Tibial artery (tissue), 4 donors: ENCODE measurements around the gene BMAL1.

Experiments used
- DNase-seq, 2 donors: peaks; one replicate each; pipeline ENCODE4 v3.0.0-alpha.2; 2019
- H3K27ac ChIP-seq, 2 donors: fragments of 200-600 bp; sonication (generic) in 1 of 2; 1 replicate in 1 of 2; 2 replicates in 1 of 2; pipeline ENCODE4 v1.5.1; 2018 to 2019; ENCODE audit warnings: mild to moderate bottlenecking in 1 of 2
- H3K27me3 ChIP-seq, 2 donors: fragments of 200-600 bp; sonication (generic) in 1 of 2; one replicate each; pipeline versions ENCODE4 v1.5.1 to v1.6.0; 2016 to 2019
- H3K36me3 ChIP-seq, 3 donors: fragments of 200-600 bp; sonication (generic) in 2 of 3; one replicate each; pipeline ENCODE4 v1.5.1; 2016 to 2019; ENCODE audit warnings: mild to moderate bottlenecking in 2 of 3
- H3K4me1 ChIP-seq, 4 donors: fragments of 200-600 bp; sonication (generic) in 2 of 4; 1 replicate in 3 of 4; 2 replicates in 1 of 4; pipeline ENCODE4 v1.5.1; 2016 to 2019
- H3K4me3 ChIP-seq, 2 donors: fragments of 200-600 bp; sonication (generic) in 1 of 2; 1 replicate in 1 of 2; 2 replicates in 1 of 2; pipeline ENCODE4 v1.5.1; 2018 to 2019; ENCODE audit warnings: mild to moderate bottlenecking in 2 of 2
- H3K9me3 ChIP-seq, 3 donors: fragments of 200-600 bp; sonication (generic) in 1 of 3; one replicate each; pipeline ENCODE4 v1.5.1; 2016 to 2019
- CTCF ChIP-seq, 2 experiments: fragments of 200-600 bp in 1 of 2; fragments of 450-650 bp in 1 of 2; IDR thresholded peaks; one replicate each; pipeline ENCODE4 v1.5.1; 2017 to 2019; ENCODE audit warnings: antibody characterized with exemption in 2 of 2, mild to moderate bottlenecking in 1 of 2, moderate library complexity in 1 of 2
- intact Hi-C: fragments of 100-400 bp; cut with DNase I; formaldehyde crosslinking; loops from one replicate; pipeline ENCODE4 v1.15.0; 2023; ENCODE audit warnings: low total_unique reads

BMAL1 gene

DNA sequence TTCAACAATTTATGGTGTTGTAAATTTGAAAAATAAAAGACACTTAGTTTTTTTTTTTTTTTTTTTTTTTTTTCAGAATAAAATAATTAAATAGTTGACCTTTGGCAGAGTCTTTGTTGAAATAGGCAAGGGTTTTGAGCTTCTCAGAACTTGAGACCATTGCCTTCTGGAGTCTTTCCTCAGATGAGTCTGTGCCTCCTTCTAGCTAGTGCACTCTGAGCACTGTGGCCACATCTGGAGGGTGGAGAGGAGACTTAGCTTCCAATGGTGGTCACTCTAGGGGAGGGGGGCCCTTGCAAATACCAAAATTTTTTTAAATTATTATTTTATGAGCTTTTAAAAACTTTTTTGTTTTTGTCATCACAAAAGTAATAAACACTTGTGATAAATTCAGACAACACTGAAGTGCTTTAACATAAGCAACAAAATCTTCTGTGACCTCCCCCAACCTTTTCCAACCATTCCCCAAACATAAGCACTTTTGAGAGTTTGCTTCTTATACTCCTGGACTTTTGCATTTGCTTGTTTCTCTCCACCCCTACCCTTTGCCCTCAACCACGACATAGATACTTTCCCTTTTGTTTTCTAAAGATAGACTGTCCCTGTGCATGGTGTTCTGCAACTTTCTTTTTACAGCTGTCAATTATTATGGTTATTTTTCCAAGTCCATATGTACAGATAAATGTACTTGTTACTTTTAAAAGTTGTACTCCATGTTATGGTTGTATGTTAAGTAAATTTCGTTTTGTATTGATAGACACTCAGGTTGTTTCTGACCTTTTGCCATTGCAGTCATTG lies 41.1 kb downstream of the BMAL1 start:
- TF ChIP-seq CTCF (IDR thresholded peaks at IDR 0.05) = no peak
- Histone ChIP-seq H3K27me3 (no peaks in the 10 kb centered on the region), H3K27ac (no peak overlapping the region), H3K36me3 (no peaks in the 10 kb centered on the region), H3K4me3 (no peak overlapping the region), H3K9me3 (no peaks in the 10 kb centered on the region), H3K4me1 (peaks cover 0 to 55% (median 38%) of the 10 kb centered on the region in 4 donors)
- intact Hi-C loops = no loop called here
- no peak for DNase-seq

DNA sequence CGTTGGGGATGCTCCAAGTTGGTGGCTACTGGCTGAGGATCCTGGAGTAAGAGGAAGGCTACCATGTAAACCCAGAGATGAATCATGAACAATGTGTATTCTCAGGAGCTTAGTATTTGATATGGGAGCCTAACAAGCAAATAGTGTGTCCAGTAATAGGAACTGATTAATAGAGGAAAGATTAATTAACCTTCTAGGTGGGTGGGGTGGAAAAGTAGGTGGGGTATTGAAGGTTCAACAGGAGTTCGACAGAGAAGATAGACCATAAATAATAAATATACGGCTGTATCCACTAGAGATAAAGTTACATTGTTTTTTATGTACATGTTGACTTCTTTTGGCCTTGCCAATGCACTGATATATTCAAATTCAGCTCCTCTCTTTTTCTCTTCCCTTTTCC lies 43.1 kb downstream of the BMAL1 start:
- H3K9me3 ChIP-seq = no peaks in the 10 kb centered on the region
- DNase-seq = no peak
- H3K36me3 ChIP-seq = no peaks in the 10 kb centered on the region
- H3K4me1 ChIP-seq = peaks cover 0 to 41% (median 30%) of the 10 kb centered on the region in 4 donors
- no peak overlapping the region for H3K27ac ChIP-seq
- no peak overlapping the region for H3K4me3 ChIP-seq
- TF ChIP-seq CTCF (IDR thresholded peaks at IDR 0.05) = no peak
- intact Hi-C loops = no loop called here
- no peaks in the 10 kb centered on the region for H3K27me3 ChIP-seq

- Histone ChIP-seq H3K9me3 (no peaks in the 10 kb centered on the region), H3K4me3 (no peak overlapping the region), H3K36me3 (no peaks in the 10 kb centered on the region), H3K27me3 (no peaks in the 10 kb centered on the region), H3K27ac (no peak overlapping the region), H3K4me1 (peaks cover 0 to 33% (median 23%) of the 10 kb centered on the region in 4 donors)
- TF ChIP-seq CTCF (IDR thresholded peaks at IDR 0.05) = no peak
- DNase-seq = no peak
- intact Hi-C loops = no loop called here
Observed at GRCh38 chr11:13321431-13321830, 43.8 kb downstream of the BMAL1 start.

DNA sequence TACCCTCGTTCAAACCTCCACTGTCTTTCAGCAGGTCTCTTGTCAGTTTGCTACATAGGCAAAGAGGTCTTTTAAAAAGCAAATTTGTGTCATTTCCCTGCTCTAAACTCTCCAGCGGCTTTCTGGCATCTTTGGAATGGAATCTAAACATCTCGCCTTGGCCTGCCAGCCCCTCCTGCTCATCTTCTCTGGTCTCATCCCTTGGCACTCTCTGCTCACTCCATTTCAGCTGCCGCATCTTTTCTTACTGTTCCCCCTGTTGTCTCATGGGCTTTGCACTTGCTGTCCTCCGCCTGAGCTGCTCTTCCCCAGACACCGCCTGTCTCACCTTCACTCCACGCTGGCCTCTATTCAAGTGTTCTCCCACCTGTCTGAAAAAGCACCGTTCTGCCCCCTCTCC lies 46.6 kb downstream of the BMAL1 start:
- no peak for TF ChIP-seq CTCF (IDR thresholded peaks at IDR 0.05)
- no peak overlapping the region for H3K27ac ChIP-seq
- intact Hi-C loops = no loop called here

GRCh38 chr11:13324709-13325108 lies 47.1 kb downstream of the BMAL1 start:
- H3K4me1 ChIP-seq = peaks cover 0 to 4% (median under 1%) of the 10 kb centered on the region in 4 donors
- no peak overlapping the region for H3K27ac ChIP-seq
- no peak overlapping the region for H3K4me3 ChIP-seq
- DNase-seq = no peak
- H3K9me3 ChIP-seq = no peaks in the 10 kb centered on the region
- TF ChIP-seq CTCF (IDR thresholded peaks at IDR 0.05) = no peak
- no peaks in the 10 kb centered on the region for H3K27me3 ChIP-seq
- intact Hi-C loops = no loop called here
- H3K36me3 ChIP-seq = no peaks in the 10 kb centered on the region

More for the DNA sequence above, 46.6 kb downstream of the BMAL1 start:
- no peak overlapping the region for H3K4me3 ChIP-seq
- H3K4me1 ChIP-seq = peaks cover 0 to 8% (median 4%) of the 10 kb centered on the region in 4 donors
- no peaks in the 10 kb centered on the region for H3K27me3 ChIP-seq
- H3K9me3 ChIP-seq = no peaks in the 10 kb centered on the region
- no peak for DNase-seq
- H3K36me3 ChIP-seq = no peaks in the 10 kb centered on the region
